OCI-LY1 (cell line): ENCODE data around the gene RBMS3.

ENCODE experiments used
- H2AFZ ChIP-seq: fragments of 200-600 bp; sonication (generic), shearing (Covaris generic); 2 replicates; pipeline ENCODE4 v1.6.0; 2014; ENCODE audit warnings: antibody characterized with exemption, mild to moderate bottlenecking, low read length
- H3F3A ChIP-seq: fragments of 200-600 bp; sonication (generic), shearing (Covaris generic); 2 replicates; pipeline ENCODE4 v1.6.0; 2014; ENCODE audit warnings: mild to moderate bottlenecking, antibody characterized with exemption, low read length, moderate library complexity; ENCODE audit not compliant: insufficient read depth
- H3K27ac ChIP-seq: fragments of 200-600 bp; sonication (generic); 2 replicates; pipeline ENCODE4 v1.5.1; 2014; ENCODE audit warnings: low read length, mixed run types, mild to moderate bottlenecking, low read depth; ENCODE audit not compliant: poor library complexity, severe bottlenecking
- H3K27me3 ChIP-seq: fragments of 200-600 bp; sonication (generic); 2 replicates; pipeline ENCODE4 v1.6.0; 2014; ENCODE audit warnings: antibody characterized with exemption, mild to moderate bottlenecking, low read length, moderate library complexity; ENCODE audit not compliant: insufficient read depth
- H3K36me3 ChIP-seq: fragments of 200-600 bp; sonication (generic); 2 replicates; pipeline ENCODE4 v1.6.1; 2014; ENCODE audit warnings: mild to moderate bottlenecking, antibody characterized with exemption, low read length, moderate library complexity, mixed read lengths; ENCODE audit not compliant: insufficient read depth
- H3K4me1 ChIP-seq: fragments of 200-600 bp; sonication (generic); 2 replicates; pipeline ENCODE4 v1.5.1; 2014; ENCODE audit warnings: mild to moderate bottlenecking, low read length, moderate library complexity; ENCODE audit not compliant: insufficient read depth, severe bottlenecking
- H3K4me2 ChIP-seq: fragments of 200-600 bp; sonication (generic), shearing (Covaris generic); 2 replicates; pipeline ENCODE4 v1.6.1; 2014; ENCODE audit warnings: low read length
- H3K4me3 ChIP-seq: fragments of 200-600 bp; sonication (generic); 2 replicates; pipeline ENCODE4 v1.5.1; 2014; ENCODE audit warnings: low read length, low read depth, mild to moderate bottlenecking, mixed read lengths; ENCODE audit not compliant: poor library complexity, severe bottlenecking
- H3K79me2 ChIP-seq: fragments of 200-600 bp; shearing (Covaris generic); 2 replicates; pipeline ENCODE4 v1.6.1; 2016; ENCODE audit warnings: mixed run types, low read length, mixed read lengths; ENCODE audit not compliant: insufficient read depth
- H3K9ac ChIP-seq: fragments of 200-600 bp; sonication (generic), shearing (Covaris generic); 2 replicates; pipeline ENCODE4 v1.6.1; 2014; ENCODE audit warnings: mild to moderate bottlenecking, low read length, mixed read lengths
- H3K9me2 ChIP-seq: fragments of 200-600 bp; sonication (generic), shearing (Covaris generic); 2 replicates; pipeline ENCODE4 v1.6.1; 2014; ENCODE audit warnings: low read depth, mild to moderate bottlenecking, low read length, mixed read lengths
- H3K9me3 ChIP-seq: fragments of 200-600 bp; shearing (Covaris generic); 2 replicates; pipeline ENCODE4 v1.6.1; 2014; ENCODE audit warnings: low read length, mixed read lengths
- H4K20me1 ChIP-seq: fragments of 200-600 bp; sonication (generic), shearing (Covaris generic); 2 replicates; pipeline ENCODE4 v1.6.0; 2016; ENCODE audit warnings: mild to moderate bottlenecking, low read length; ENCODE audit not compliant: insufficient read depth
- CTCF ChIP-seq: fragments of 200-600 bp; sonication (generic), shearing (Covaris generic); IDR thresholded peaks from 2 replicates; pipeline ENCODE4 v1.5.1; 2017; ENCODE audit warnings: mild to moderate bottlenecking, antibody characterized with exemption, low read length, moderate library complexity, mixed read lengths
- EZH2 ChIP-seq: fragments of 200-600 bp; sonication (generic), shearing (Covaris generic); IDR thresholded peaks from 2 replicates; pipeline ENCODE4 v1.8.0; 2017; ENCODE audit warnings: borderline replicate concordance, mixed run types, mild to moderate bottlenecking, antibody characterized with exemption, low read length, moderate library complexity, mixed read lengths

The RBMS3 gene

GRCh38 chr3:29751647-29752314, 470.9 kb downstream of the RBMS3 start:
- H4K20me1 ChIP-seq: no peaks in the 10 kb centered on the region
- no peaks in the 10 kb centered on the region for H3K27me3 ChIP-seq
- H3K4me1 ChIP-seq: peaks cover 55% of the 10 kb centered on the region
- no peaks in the 10 kb centered on the region for H3F3A ChIP-seq
- H3K79me2 ChIP-seq: no peaks in the 10 kb centered on the region
- TF ChIP-seq EZH2 (no peak), CTCF (no peak)
- H3K9me2 ChIP-seq: no peaks in the 10 kb centered on the region
- no peaks in the 10 kb centered on the region for H3K9me3 ChIP-seq
- 0 out of 2 replicates have a peak overlapping the region, but pooled peaks have one; percentile 4 for H3K9ac ChIP-seq
- no peak overlapping the region for H3K4me3 ChIP-seq
- no peaks in the 10 kb centered on the region for H3K36me3 ChIP-seq
- H2AFZ ChIP-seq: no peak overlapping the region
- H3K4me2 ChIP-seq: peak overlapping the region; percentile 8; the same call in 1 of the 2 replicates
- peak overlapping the region; percentile 79 for H3K27ac ChIP-seq

DNA sequence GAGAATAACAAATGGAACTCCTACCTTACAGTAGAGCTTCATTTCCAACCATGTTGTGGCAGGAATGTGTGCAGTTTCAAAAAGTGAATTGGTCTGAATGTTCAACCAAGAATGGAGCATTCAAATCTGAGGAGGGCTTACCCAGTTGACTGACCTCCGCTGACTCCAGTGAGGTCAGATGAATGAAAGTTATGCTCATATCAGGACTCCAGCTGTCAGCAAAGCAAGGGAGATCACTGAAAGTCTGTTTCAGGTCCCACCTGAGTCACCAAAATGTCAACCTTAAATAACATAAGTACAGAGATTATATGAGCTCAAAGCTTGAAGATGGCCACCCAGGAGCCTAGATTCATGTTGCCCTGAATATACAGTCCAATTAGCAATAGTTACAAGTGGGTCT, 473.5 kb downstream of the RBMS3 start:
- H2AFZ ChIP-seq: no peak overlapping the region

GRCh38 chr3:29755416-29755815, 474.5 kb downstream of the RBMS3 start:
- H3K9me3 ChIP-seq: no peaks in the 10 kb centered on the region
- no peaks in the 10 kb centered on the region for H3F3A ChIP-seq
- H3K79me2 ChIP-seq: no peaks in the 10 kb centered on the region
- no peaks in the 10 kb centered on the region for H3K27me3 ChIP-seq
- peaks cover 87% of the 10 kb centered on the region for H3K4me1 ChIP-seq
- H3K4me3 ChIP-seq: no peak overlapping the region
- no peaks in the 10 kb centered on the region for H3K9me2 ChIP-seq
- no peaks in the 10 kb centered on the region for H3K36me3 ChIP-seq
- no peak overlapping the region for H3K27ac ChIP-seq
- H2AFZ ChIP-seq: no peak overlapping the region
- H3K4me2 ChIP-seq: no peak overlapping the region
- H3K9ac ChIP-seq: no peak overlapping the region
- no peaks in the 10 kb centered on the region for H4K20me1 ChIP-seq
- TF ChIP-seq EZH2: no peak
- no peak for TF ChIP-seq CTCF

More for the DNA sequence above, 473.5 kb downstream of the RBMS3 start:
- no peaks in the 10 kb centered on the region for H3K36me3 ChIP-seq
- H3K9me3 ChIP-seq: no peaks in the 10 kb centered on the region
- no peaks in the 10 kb centered on the region for H3K9me2 ChIP-seq
- H3K27me3 ChIP-seq: no peaks in the 10 kb centered on the region
- TF ChIP-seq CTCF: no peak
- no peak for TF ChIP-seq EZH2
- peaks cover 77% of the 10 kb centered on the region for H3K4me1 ChIP-seq
- H3F3A ChIP-seq: no peaks in the 10 kb centered on the region
- H4K20me1 ChIP-seq: no peaks in the 10 kb centered on the region
- H3K4me3 ChIP-seq: no peak overlapping the region
- peak overlapping the region; percentile 79 for H3K27ac ChIP-seq
- no peaks in the 10 kb centered on the region for H3K79me2 ChIP-seq
- H3K9ac ChIP-seq: no peak overlapping the region
- H3K4me2 ChIP-seq: peak overlapping the region; percentile 54; the same call in 1 of the 2 replicates
